ENCODE measurements around the gene FSTL4.

FSTL4 gene

GRCh38 chr5:133240425-133241091, 371.8 kb downstream of the FSTL4 start:
- no peak for DNase-seq (ENCODE audit: low spot score)

DNA sequence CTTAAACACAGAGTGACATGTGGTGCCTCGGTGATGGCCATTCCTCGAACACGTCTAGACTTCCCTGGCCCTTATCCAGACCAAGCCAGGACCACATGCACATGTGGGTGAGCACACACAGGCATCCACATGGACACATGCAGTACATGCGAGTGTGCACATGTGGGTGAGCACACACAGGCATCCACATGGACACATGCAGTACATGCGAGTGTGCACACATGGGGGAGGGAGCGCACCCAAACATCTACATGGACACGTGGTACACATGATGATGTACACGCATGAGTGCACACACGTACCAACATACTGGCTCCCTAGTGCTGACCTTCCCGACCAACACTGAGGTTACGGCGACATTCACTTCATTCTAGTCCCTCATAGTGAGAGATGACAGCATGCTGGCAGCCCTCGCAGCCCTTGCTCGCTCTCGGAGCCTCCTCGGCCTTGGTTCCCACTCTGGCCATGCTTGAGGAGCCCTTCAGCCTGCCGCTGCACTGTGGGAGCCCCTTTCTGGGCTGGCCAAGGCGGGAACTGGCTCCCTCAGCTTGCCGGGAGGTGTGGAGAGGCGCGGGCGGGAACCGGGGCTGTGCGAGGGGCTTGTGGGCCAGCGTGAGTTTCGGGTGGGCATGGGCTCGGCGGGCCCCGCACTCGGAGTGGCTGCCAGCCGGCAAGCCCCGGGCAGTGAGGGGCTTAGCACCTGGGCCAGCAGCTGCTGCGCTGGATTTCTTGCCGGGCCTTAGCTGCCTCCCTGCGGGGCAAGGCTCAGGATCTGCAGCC, 373.7 kb downstream of the FSTL4 start:
- DNase-seq (ENCODE audit: low spot score): no peak

DNA sequence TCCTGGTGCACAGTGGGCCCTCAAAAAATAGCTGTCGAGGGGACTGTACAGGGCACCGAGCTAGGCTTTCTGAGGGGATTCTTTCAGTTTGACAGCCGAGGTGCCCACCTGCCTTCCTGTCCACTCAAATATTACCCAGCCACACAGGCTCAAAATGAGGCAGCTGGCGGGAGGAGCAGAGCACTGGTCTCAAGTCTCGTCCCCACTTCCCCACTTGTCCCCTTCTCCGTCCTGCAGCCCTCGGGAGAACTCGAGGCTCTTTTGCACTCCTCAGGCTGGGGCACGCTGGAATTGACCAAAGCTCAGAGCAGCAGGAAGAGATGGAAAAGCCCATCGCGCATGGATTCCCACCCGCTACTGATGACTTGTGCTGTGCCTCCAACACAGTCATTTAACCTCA, 375.4 kb downstream of the FSTL4 start:
- DNase-seq (ENCODE audit: low spot score): no peak

GRCh38 chr5:133236541-133236951, 375.8 kb downstream of the FSTL4 start:
- no peak for DNase-seq (ENCODE audit: low spot score)

DNA sequence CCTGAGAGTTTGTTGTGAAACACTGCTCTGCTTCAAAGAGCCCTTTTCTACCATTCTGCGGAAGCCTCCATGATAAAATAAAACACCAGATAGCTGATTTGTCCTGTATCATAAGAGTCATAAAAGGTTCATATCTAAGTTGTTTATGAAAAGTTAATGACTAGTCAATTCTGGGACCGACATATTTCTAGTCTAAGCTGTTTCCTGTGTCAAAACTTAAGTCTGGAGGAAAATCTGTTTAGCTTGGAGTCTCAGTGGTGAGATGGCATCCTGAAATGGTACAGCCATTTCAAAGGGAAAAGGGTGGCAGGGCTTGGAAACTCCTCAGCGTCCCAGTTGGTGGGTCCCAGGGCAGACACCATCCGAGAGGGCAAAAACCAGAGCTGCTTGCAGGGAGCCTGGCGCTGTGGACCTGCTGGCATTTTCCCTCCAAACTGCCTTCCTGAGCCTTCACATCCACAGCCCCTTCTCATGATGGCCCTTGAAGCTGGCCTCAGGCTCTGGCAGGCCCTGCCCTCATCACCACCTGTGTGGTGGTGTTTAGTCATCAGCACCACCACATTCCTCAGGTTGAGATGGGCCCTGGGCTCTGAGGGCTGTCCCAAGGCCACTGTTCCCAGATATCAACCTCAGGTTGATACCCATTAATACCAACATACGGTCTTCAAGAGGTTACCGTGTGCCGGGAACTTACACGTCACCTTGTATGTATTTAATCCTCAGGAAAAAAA, 376.5 kb downstream of the FSTL4 start:
- DNase-seq (ENCODE audit: low spot score): no peak

DNA sequence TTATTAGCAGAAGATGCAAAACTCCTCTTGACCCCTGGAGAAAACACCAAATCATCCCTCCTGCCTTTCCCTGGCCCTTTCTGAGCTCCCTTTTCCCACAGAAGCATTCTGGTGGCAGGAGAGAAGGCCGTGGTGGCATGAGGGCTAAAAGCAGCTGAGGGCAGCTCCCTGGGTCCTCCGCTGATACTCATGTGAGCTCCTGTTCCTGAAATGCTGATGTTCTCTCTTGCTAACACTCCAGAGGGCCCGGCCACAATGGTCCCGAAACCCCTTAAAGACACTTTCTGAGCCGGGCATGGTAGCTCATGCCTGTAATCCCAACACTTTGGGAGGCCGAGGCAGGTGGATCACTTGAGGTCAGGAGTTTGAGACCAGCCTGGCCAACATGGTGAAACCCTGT, 377.4 kb downstream of the FSTL4 start:
- DNase-seq (ENCODE audit: low spot score): no peak

DNA sequence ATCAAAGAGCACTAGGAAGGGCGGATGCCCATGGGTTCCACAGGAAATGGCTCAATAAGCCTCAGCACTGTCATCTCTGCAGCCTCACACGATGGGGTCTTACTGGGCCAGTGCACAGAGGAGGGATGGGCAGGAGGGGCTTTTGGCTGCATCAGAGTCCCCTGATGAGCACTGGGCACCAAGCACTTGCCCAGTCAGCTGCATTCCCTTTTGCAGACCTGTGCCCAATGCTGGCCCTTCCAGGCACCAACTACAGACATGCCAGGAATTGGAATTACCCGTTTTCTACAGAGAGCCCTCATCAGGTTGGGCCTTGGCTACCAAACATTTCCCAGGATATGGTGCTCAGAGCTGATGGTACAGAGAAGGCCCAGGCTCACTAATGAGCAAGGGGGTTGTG, 378.1 kb downstream of the FSTL4 start:
- DNase-seq (ENCODE audit: low spot score): no peak

GRCh38 chr5:133233616-133234015, 378.7 kb downstream of the FSTL4 start:
- no peak for DNase-seq (ENCODE audit: low spot score)

DNA sequence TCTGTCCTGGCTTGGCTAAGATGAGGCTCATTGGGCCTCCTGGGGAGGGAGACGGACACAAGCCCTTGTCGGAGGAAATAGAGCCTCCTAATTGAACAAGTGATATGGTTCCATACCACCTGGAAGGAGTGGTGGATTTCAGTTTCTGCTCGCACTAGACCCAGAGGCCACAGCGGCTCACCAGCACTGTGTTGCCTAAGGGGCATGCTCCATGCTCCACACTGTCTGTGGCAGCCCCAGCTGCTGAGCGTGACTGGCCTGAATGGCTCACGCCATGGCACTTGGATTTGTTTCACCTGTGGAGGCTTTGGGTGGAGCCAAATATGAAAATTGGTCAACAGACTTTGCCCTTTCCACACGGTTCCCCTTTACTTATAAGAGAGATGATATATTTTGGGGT, 379.4 kb downstream of the FSTL4 start:
- no peak for DNase-seq (ENCODE audit: low spot score)

GRCh38 chr5:133232435-133232834, 379.9 kb downstream of the FSTL4 start:
- no peak for DNase-seq (ENCODE audit: low spot score)

DNA sequence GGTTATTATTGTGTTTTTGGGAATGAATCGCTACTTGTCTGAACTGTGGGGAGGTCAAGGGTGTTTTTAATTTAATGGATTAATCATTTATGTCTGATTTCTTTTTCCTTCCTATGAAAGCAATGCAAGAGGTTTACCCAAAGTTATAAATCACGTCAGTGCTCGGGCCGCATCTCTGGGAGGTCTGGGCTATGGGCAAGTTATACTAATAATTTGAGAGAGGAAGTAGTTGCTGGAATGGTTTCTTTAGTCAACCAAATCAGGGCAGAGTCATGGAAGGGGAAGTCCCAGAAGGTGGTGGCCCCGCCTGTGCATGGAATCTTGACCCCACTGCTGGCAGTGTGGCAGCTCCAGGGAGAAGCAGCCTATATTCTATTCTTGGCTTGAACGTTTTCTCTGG, 380.3 kb downstream of the FSTL4 start:
- no peak for DNase-seq (ENCODE audit: low spot score)

DNA sequence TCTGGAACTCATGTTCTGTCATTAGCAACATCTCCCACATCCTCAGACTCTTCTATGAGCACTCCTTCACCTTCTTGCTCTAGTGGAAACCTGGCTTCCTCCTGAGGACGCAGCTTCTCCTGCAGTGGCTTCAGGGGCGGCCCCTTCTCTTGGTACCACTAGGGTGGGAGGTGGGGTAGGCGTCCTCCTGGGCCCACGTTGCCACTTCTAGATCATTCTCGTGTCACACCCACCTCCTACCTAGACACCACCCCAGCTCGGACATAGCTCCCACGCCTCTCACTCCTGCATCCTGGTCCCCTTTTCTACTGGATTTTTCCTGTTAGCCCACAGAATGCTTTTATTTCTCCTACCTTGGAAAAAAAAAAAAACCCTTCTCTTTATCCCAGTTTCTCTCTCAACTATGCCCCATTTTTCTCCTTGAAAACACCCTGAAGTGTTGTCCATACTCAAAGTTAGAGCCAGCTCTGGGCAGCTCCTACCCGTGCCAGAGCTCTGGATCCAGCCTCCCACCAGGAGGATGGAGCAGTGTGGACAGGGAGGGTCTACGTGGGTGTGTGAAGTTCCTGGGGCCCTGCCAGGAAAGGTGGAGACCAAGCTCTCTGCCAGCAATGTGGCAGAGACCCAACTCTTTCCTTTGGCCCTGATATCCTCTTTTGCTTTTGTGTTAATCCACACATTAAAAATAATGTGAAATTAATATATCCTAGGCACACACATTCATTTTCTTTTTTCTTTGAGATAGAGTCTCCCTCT, 381.3 kb downstream of the FSTL4 start:
- DNase-seq (ENCODE audit: low spot score): no peak

- DNase-seq (ENCODE audit: low spot score): no peak
Observed at GRCh38 chr5:133229931-133230664, 382.2 kb downstream of the FSTL4 start.

DNA sequence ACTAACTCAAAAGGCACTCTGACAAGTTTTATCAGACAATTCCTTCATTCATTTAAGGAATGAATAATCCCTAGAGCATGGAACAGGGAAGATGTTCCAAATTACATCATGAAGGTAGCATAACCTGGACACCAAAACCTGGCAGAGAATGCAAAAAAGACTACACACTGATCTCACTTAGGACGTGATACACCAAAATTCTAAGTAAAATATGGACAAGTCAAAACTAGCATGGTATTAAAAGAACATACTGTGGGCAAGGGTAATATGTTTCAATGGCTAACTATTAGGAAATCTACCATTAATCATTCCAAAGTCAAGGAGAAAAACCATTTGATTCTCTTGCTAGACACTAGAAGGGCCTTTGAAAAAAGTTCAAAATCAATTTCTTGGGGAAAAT, 384.0 kb downstream of the FSTL4 start:
- DNase-seq (ENCODE audit: low spot score): no peak

DNA sequence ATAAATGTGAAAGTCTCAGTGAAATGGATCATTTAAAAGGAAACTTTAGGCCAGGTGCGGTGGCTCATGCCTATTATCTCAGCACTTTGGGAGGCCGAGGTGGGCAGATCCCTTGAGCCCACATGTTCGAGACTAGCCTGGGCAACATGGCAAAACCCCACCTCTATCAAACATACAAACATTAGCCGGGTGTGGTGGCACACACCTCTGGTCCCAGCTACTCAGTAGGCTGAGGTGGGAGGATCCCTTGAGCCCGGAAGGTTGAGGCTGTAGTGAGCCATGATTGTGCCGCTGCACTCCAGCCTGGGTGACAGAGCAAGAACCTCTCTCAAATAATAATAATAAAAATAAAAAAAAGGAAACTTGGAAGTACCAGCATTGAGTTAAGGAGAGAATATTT, 384.4 kb downstream of the FSTL4 start:
- no peak for DNase-seq (ENCODE audit: low spot score)

- no peak for DNase-seq (ENCODE audit: low spot score)
Observed at GRCh38 chr5:133227082-133227481, 385.3 kb downstream of the FSTL4 start.

- no peak for DNase-seq (ENCODE audit: low spot score)
Observed at GRCh38 chr5:133226186-133226585, 386.2 kb downstream of the FSTL4 start.

DNA sequence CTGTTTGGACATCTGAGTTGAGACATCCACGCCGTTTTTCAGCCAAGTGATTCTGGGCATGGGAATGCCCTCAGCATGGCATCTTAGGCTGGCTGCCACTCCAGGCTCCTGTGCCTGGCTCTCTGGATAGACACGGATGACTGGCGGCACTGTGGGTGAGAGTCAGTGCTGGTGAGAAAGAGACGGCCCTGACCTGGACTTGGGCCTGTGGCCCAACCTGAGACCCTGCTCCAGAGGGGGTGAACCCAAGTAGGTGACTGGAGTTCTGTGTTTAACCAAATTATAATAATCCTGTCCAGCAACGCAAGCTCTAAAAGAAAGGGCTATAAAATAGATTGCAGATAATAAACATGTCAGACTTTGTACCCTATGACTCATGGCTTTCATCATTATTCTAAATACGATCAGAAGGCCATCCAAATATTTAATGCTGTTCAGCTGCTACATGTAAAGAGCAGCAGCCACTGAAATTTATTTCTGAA, 386.6 kb downstream of the FSTL4 start:
- DNase-seq (ENCODE audit: low spot score): no peak

GRCh38 chr5:133222979-133223378, 389.4 kb downstream of the FSTL4 start:
- no peak for DNase-seq (ENCODE audit: low spot score)

DNA sequence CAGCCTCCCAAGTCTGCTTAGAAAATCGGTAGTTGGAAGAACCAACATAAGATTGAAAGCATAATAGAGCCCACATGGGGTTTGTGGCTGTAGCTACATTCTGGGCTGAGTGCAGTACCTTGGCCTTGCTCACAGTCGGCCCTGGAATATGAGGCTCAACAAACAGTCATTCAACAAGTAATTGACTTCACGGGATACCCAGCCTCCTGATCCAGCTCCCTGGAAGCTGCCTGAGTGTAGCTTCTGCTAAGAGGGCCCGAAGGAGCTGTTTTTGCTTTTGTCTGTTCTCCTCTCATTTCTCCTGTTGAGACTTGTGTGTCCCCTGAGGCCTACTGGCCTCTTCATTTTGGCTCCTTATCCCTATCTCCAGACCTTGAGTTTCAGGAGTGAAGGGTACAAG, 389.8 kb downstream of the FSTL4 start:
- no peak for DNase-seq (ENCODE audit: low spot score)

GRCh38 chr5:133222040-133222439, 390.3 kb downstream of the FSTL4 start:
- DNase-seq (ENCODE audit: low spot score): no peak

Data from CD4-positive, alpha-beta T cell treated with Interleukin-6 at 100 ng/mL for 8 hours (primary cell).